Spleen (tissue), 13 donors: Measurements from ENCODE around the gene ADCY1. TPM values are rescaled to one million over a fixed set of nuclear protein-coding genes. Genes with fewer than 3 reads are reported as not detected.
"Not testable (repeated sequence)": the region's sequence is repeated elsewhere in the genome, so short reads cannot be mapped to it uniquely, and the experiment has no call there.

Experiments used
- DNase-seq: peaks from one replicate; pipeline ENCODE4 v3.0.0-alpha.2; 2020
- H3K27ac ChIP-seq, 8 donors: fragments of 200-600 bp; sonication (generic) in 7 of 8; 1 replicate in 4 of 8; 2 replicates in 4 of 8; pipeline versions ENCODE4 v1.5.0 to v1.8.0; 2016 to 2021; ENCODE audit warnings: inconsistent platforms in 4 of 8, mild to moderate bottlenecking in 4 of 8, moderate library complexity in 1 of 8
- H3K27me3 ChIP-seq, 7 donors: fragments of 200-600 bp; sonication (generic) in 6 of 7; replicated peaks in 1 of 7; 1 replicate in 4 of 7; 2 replicates in 3 of 7; pipeline versions ENCODE4 v1.5.0 to v1.8.0; 2016 to 2021; ENCODE audit warnings: inconsistent platforms in 3 of 7, mild to moderate bottlenecking in 1 of 7
- H3K36me3 ChIP-seq, 6 donors: fragments of 200-600 bp; sonication (generic) in 5 of 6; 1 replicate in 4 of 6; 2 replicates in 2 of 6; pipeline versions ENCODE4 v1.5.0 to v1.8.0; 2016 to 2021; ENCODE audit warnings: inconsistent platforms in 2 of 6
- H3K4me1 ChIP-seq, 6 donors: fragments of 200-600 bp; sonication (generic) in 5 of 6; 1 replicate in 3 of 6; 2 replicates in 3 of 6; pipeline versions ENCODE4 v1.5.0 to v1.8.0; 2016 to 2021; ENCODE audit warnings: inconsistent platforms in 3 of 6
- H3K4me3 ChIP-seq, 8 donors: fragments of 200-600 bp; sonication (generic) in 7 of 8; 1 replicate in 4 of 8; 2 replicates in 4 of 8; pipeline versions ENCODE4 v1.5.0 to v1.8.0; 2016 to 2021; ENCODE audit warnings: inconsistent platforms in 4 of 8, mild to moderate bottlenecking in 4 of 8, moderate library complexity in 2 of 8
- H3K9me3 ChIP-seq, 8 donors: fragments of 200-600 bp; sonication (generic) in 7 of 8; 1 replicate in 4 of 8; 2 replicates in 4 of 8; pipeline versions ENCODE4 v1.5.0 to v1.8.0; 2016 to 2021; ENCODE audit warnings: inconsistent platforms in 4 of 8
- CTCF ChIP-seq, 11 experiments: fragments of 200-600 bp in 7 of 11; fragments of 450-650 bp in 4 of 11; sonication (generic) in 4 of 11; IDR thresholded peaks in 8 of 11; conservative IDR thresholded peaks in 3 of 11; 1 replicate in 7 of 11; 2 replicates in 4 of 11; pipeline versions ENCODE4 v1.4.0 to v1.8.0; 2016 to 2021; ENCODE audit warnings: antibody characterized with exemption in 11 of 11, inconsistent platforms in 4 of 11, mild to moderate bottlenecking in 1 of 11
- POLR2A ChIP-seq, 3 donors: fragments of 450-650 bp; IDR thresholded peaks; one replicate each; pipeline ENCODE4 v1.5.1; 2017; ENCODE audit warnings: antibody characterized with exemption in 3 of 3, mild to moderate bottlenecking in 1 of 3
- POLR2AphosphoS5 ChIP-seq, 3 donors: sonication (generic); formaldehyde crosslinking; IDR thresholded peaks; one replicate each; pipeline ENCODE4 v1.5.1; 2017; ENCODE audit warnings: antibody characterized with exemption in 3 of 3
- WGBS, 5 donors: extraction: QIAGEN DNeasy Blood & Tissue Kit in 3 of 5; methylation state at CpG; one replicate each; pipeline versions ENCODE4 v1.1.5 to v1.1.7; 2013 to 2018; 5-methylcytosine and 5-hydroxymethylcytosine counted together
- intact Hi-C: fragments of 100-400 bp; cut with DNase I; formaldehyde crosslinking; loops from one replicate; pipeline ENCODE4 v1.15.0; 2023; ENCODE audit warnings: low total_unique reads
- long read RNA-seq, 2 donors: transcript quantifications; one replicate each; lab custom pipeline, GENCODE V29; 2026
- polyA plus RNA-seq, 3 donors: library from polyadenylated mRNA; stranded (reverse); fragments of 200-250 nt; gene quantifications; one replicate each; pipeline ENCODE4 v1.2.1, GENCODE V29; 2013
- total RNA-seq, 7 donors: library from RNA; depleted of rRNA in 3 of 7; stranded (reverse); fragments of >200 nt in 3 of 7; fragmentation: NEBNext Ultra II Directional in 4 of 7; extraction: Animal tissue kit (Norgen Biotek cat#: 25700) in 4 of 7; gene quantifications; one replicate each; pipeline versions ENCODE4 v1.1.0 to v1.2.1, GENCODE V29; 2016 to 2021
- donor health status: healthy with polysubstance abuse.
- donor health status: DM: no; HTN: no; CAD: no; lungs with moderate emphysema.
- donor health status: DM: no; HTN: no; CAD: no.
- donor health status: Bipolar disorder and iron deficiency.
- donor health status: healthy.
- donor health status: DM: no; HTN: no; CAD: no.
- donor health status: DM: yes; HTN: yes; CAD: no.

The ADCY1 gene
- total RNA-seq (1 to 10 TPM in 5 of 7 donors, under 1 TPM in 2; 0.72 to 6.6 (median 3.1) TPM), polyA plus RNA-seq (under 1 TPM; 0.05 to 0.38 (median 0.17) TPM)
- long read RNA-seq, donor 1 = 0 reads
- long read RNA-seq, donor 2 = 0 reads

- peak; percentile 61 for DNase-seq
- peaks cover 3 to 79% (median 32%) of the 10 kb centered on the region in 7 donors for H3K27me3 ChIP-seq
- TF ChIP-seq POLR2AphosphoS5 (IDR thresholded peaks at IDR 0.05) = no peak
- no peak for TF ChIP-seq POLR2A (IDR thresholded peaks at IDR 0.05)
These were observed at the start of gene ADCY1 for GRCh38 chr7:45573661-45574415. Gene ADCY1, plus strand, starts transcription at chr7:45574368. Its CDS starts 176 bp downstream, at chr7:45574544.

GRCh38 chr7:45524445-45524844, 49.7 kb upstream of the ADCY1 start:
- H3K9me3 ChIP-seq = peaks cover 0 to 9% (median 3%) of the 10 kb centered on the region in 8 donors
- no peaks in the 10 kb centered on the region for H3K36me3 ChIP-seq
- H3K4me3 ChIP-seq = no peak overlapping the region
- no peaks in the 10 kb centered on the region for H3K4me1 ChIP-seq
- H3K27me3 ChIP-seq = no peaks in the 10 kb centered on the region
- H3K27ac ChIP-seq = no peak overlapping the region
- 66 to 80% (median 72%) methylated on average over 5 of the region's 5 CpGs for whole genome bisulfite sequencing, 5 donors
- DNase-seq = no peak
- intact Hi-C loops = no loop called here
- no peak for TF ChIP-seq POLR2AphosphoS5 (IDR thresholded peaks at IDR 0.05)

More at GRCh38 chr7:45573661-45574415, at the start of gene ADCY1:
- intact Hi-C loops = no loop called here
- WGBS, 5 donors = 6 to 16% (median 7%) methylated on average over 26 to 74 of the region's 74 CpGs
- no peak within 1 kb of the TSS for H3K27ac ChIP-seq
- H3K36me3 ChIP-seq = no peaks in the 10 kb centered on the region
- peaks cover 0 to 21% (median 14%) of the 10 kb centered on the region in 6 donors for H3K4me1 ChIP-seq
- no peaks in the 10 kb centered on the region for H3K9me3 ChIP-seq
- H3K4me3 ChIP-seq = peak within 1 kb of the TSS; percentile 13 to 65 (median 38)

- Histone ChIP-seq H3K9me3 (peaks cover 0 to 3% (median 0%) of the 10 kb centered on the region in 8 donors), H3K4me1 (no peaks in the 10 kb centered on the region), H3K27ac (no peak overlapping the region), H3K36me3 (no peaks in the 10 kb centered on the region), H3K4me3 (no peak overlapping the region), H3K27me3 (no peaks in the 10 kb centered on the region)
- no peak for TF ChIP-seq CTCF (IDR thresholded peaks at IDR 0.05 in 8 of 11, conservative IDR thresholded peaks at IDR 0.05 in 3 of 11)
- TF ChIP-seq POLR2AphosphoS5 (IDR thresholded peaks at IDR 0.05) = no peak
- TF ChIP-seq POLR2A (IDR thresholded peaks at IDR 0.05) = no peak
- intact Hi-C loops = no loop called here
- no peak for DNase-seq
These were observed 49.1 kb upstream of the ADCY1 start for GRCh38 chr7:45525057-45525456.

GRCh38 chr7:45543473-45543872, 30.7 kb upstream of the ADCY1 start:
- Histone ChIP-seq H3K27me3 (no peaks in the 10 kb centered on the region), H3K9me3 (peaks cover 0 to 42% (median 21%) of the 10 kb centered on the region in 8 donors), H3K4me3 (no peak overlapping the region), H3K36me3 (no peaks in the 10 kb centered on the region), H3K27ac (no peak overlapping the region), H3K4me1 (no peaks in the 10 kb centered on the region)
- TF ChIP-seq CTCF (IDR thresholded peaks at IDR 0.05 in 8 of 11, conservative IDR thresholded peaks at IDR 0.05 in 3 of 11) = no peak
- TF ChIP-seq POLR2AphosphoS5 (IDR thresholded peaks at IDR 0.05) = no peak
- no peak for TF ChIP-seq POLR2A (IDR thresholded peaks at IDR 0.05)
- WGBS, 5 donors = 38 to 63% (median 51%) methylated on average over 3 of the region's 3 CpGs
- intact Hi-C loops = no loop called here
- no peak for DNase-seq

GRCh38 chr7:45545105-45545710, 29.0 kb upstream of the ADCY1 start:
- 58 to 85% (median 74%) methylated on average over 3 of the region's 3 CpGs for WGBS, 5 donors
- intact Hi-C loops = not testable (repeated sequence)

GRCh38 chr7:45548917-45549316, 25.3 kb upstream of the ADCY1 start:
- H3K27me3 ChIP-seq, H3K4me3 ChIP-seq, H3K36me3 ChIP-seq, DNase-seq, H3K4me1 ChIP-seq, H3K27ac ChIP-seq, intact Hi-C loops: not testable (repeated sequence)
- peaks cover 0 to 16% (median 4%) of the 10 kb centered on the region in 8 donors for H3K9me3 ChIP-seq
- 63 to 88% (median 85%) methylated on average over 2 of the region's 2 CpGs for WGBS, 5 donors

More at GRCh38 chr7:45545105-45545710, 29.0 kb upstream of the ADCY1 start:
- H3K4me1 ChIP-seq, DNase-seq, H3K4me3 ChIP-seq, H3K36me3 ChIP-seq, H3K27ac ChIP-seq, H3K27me3 ChIP-seq: not testable (repeated sequence)
- peaks cover 0 to 24% (median 5%) of the 10 kb centered on the region in 8 donors for H3K9me3 ChIP-seq
